Naive thymus-derived CD4-positive, alpha-beta T cell (primary cell): ENCODE measurements around the gene LMLN. TPM values are rescaled to one million over a fixed set of nuclear protein-coding genes. Genes with fewer than 3 reads are reported as not detected.

Experiments
- ATAC-seq: fragments of 150-1000 bp; cut with Tn5 transposase; 2 replicates; pipeline ENCODE4 v1.10.0; 2021; ENCODE audit warnings: mild to moderate bottlenecking, moderate library complexity
- CTCF ChIA-PET: fragments of 350-600 bp; sonication (Branson Sonifier 250); formaldehyde crosslinking; loops from one replicate; lab custom pipeline; 2021; ENCODE audit warnings: antibody characterized with exemption; lab: Charles Lee
- POLR2A ChIA-PET: fragments of 350-600 bp; sonication (Branson Sonifier 250); formaldehyde crosslinking; loops from one replicate; lab custom pipeline; 2021; ENCODE audit warnings: antibody characterized with exemption, inconsistent platforms; lab: Charles Lee
- DNase-seq, 9 donors: peaks; one replicate each; pipeline versions ENCODE4 v3.0.0 to v3.0.0-alpha.2; 2020 to 2022; ENCODE audit warnings: mixed read lengths in 1 of 9
- H3K27ac ChIP-seq: one replicate; pipeline ENCODE4 v1.7.0; 2013; ENCODE audit warnings: mild to moderate bottlenecking, low read depth, low read length, moderate library complexity
- H3K27me3 ChIP-seq, 2 donors: one replicate each; pipeline ENCODE4 v1.7.0; 2013; ENCODE audit warnings: low read length in 2 of 2, mild to moderate bottlenecking in 2 of 2, moderate library complexity in 2 of 2; ENCODE audit not compliant: control insufficient read depth in 2 of 2, insufficient read depth in 2 of 2
- H3K36me3 ChIP-seq, 3 experiments: 1 replicate in 2 of 3; 2 replicates in 1 of 3; pipeline ENCODE4 v1.7.0; 2013; ENCODE audit warnings: low read length in 3 of 3, mild to moderate bottlenecking in 3 of 3, moderate library complexity in 1 of 3; ENCODE audit not compliant: insufficient read depth in 3 of 3, control insufficient read depth in 2 of 3
- H3K4me1 ChIP-seq, 2 donors: one replicate each; pipeline ENCODE4 v1.7.0; 2013; ENCODE audit warnings: low read length in 2 of 2, mild to moderate bottlenecking in 2 of 2, moderate library complexity in 1 of 2; ENCODE audit not compliant: control insufficient read depth in 2 of 2, insufficient read depth in 2 of 2
- H3K4me3 ChIP-seq: 2 replicates; pipeline ENCODE4 v1.7.0; 2013; ENCODE audit warnings: mild to moderate bottlenecking, low read length
- H3K9me3 ChIP-seq, 3 experiments: 1 replicate in 2 of 3; 2 replicates in 1 of 3; pipeline ENCODE4 v1.7.0; 2013; ENCODE audit warnings: low read length in 3 of 3; ENCODE audit not compliant: control insufficient read depth in 2 of 3
- H3K27ac Mint-ChIP-seq, 9 donors: one replicate each; pipeline ENCODE4 v1.8.0; 2020 to 2022; ENCODE audit warnings: mixed read lengths in 9 of 9, mild to moderate bottlenecking in 8 of 9, moderate library complexity in 5 of 9, inconsistent platforms in 2 of 9
- H3K27me3 Mint-ChIP-seq, 5 donors: one replicate each; pipeline ENCODE4 v1.8.0; 2021 to 2022; ENCODE audit warnings: mixed read lengths in 5 of 5, mild to moderate bottlenecking in 1 of 5
- H3K36me3 Mint-ChIP-seq, 5 donors: one replicate each; pipeline ENCODE4 v1.8.0; 2020 to 2022; ENCODE audit warnings: mixed read lengths in 5 of 5, mild to moderate bottlenecking in 3 of 5, inconsistent platforms in 1 of 5
- H3K4me1 Mint-ChIP-seq, 7 donors: one replicate each; pipeline ENCODE4 v1.8.0; 2020 to 2022; ENCODE audit warnings: mixed read lengths in 7 of 7, mild to moderate bottlenecking in 3 of 7, inconsistent platforms in 1 of 7
- H3K4me3 Mint-ChIP-seq, 10 donors: one replicate each; pipeline ENCODE4 v1.8.0; 2020 to 2022; ENCODE audit warnings: mild to moderate bottlenecking in 10 of 10, mixed read lengths in 10 of 10, moderate library complexity in 6 of 10, inconsistent platforms in 2 of 10
- H3K9me3 Mint-ChIP-seq, 11 donors: one replicate each; pipeline ENCODE4 v1.8.0; 2020 to 2022; ENCODE audit warnings: mixed read lengths in 11 of 11, mild to moderate bottlenecking in 4 of 11, inconsistent platforms in 1 of 11, moderate library complexity in 1 of 11
- intact Hi-C, 2 donors: fragments of 100-400 bp; cut with micrococcal nuclease; formaldehyde crosslinking; loops; one replicate each; pipeline ENCODE4 v1.15.1; 2023
- polyA plus RNA-seq, 2 donors: library from polyadenylated mRNA; unstranded; fragments of 300-500 nt; fragmentation: Illumina TruSeq; gene quantifications; one replicate each; pipeline ENCODE4 v1.2.3, GENCODE V29; 2021
- total RNA-seq, 6 experiments: library from RNA in 5 of 6; stranded (reverse) in 5 of 6; gene quantifications; 1 replicate in 5 of 6; 2 replicates in 1 of 6; pipeline ENCODE4 v1.2.3 and lab custom pipeline; 2021 to 2026

The LMLN gene
- total and polyA plus RNA-seq, 7 experiments from 2014 or later = 1.5 to 10.9 (median 4.6) TPM

GRCh38 chr3:198026620-198027019 lies 66.6 kb downstream of the LMLN start:
- Mint-ChIP-seq H3K36me3 (peaks cover 0 to 58% (median 26%) of the 10 kb centered on the region in 5 donors), H3K9me3 (no peaks in the 10 kb centered on the region), H3K4me3 (no peak overlapping the region), H3K27ac (no peak overlapping the region), H3K27me3 (no peaks in the 10 kb centered on the region), H3K4me1 (peaks cover 0 to 2% (median 0%) of the 10 kb centered on the region in 7 donors)
- intact Hi-C loops = no loop called here
- Histone ChIP-seq H3K27ac (no peak overlapping the region), H3K4me1 (no peaks in the 10 kb centered on the region), H3K4me3 (no peak overlapping the region), H3K9me3 (no peaks in the 10 kb centered on the region), H3K27me3 (no peaks in the 10 kb centered on the region), H3K36me3 (peaks cover 0 to 5% (median 0%) of the 10 kb centered on the region in 3 experiments)
- CTCF ChIA-PET = interaction anchor here (1.1 kb wide), 1 partner anchor 11 kb away, joined by 3 read pairs; no protein-coding TSS in a partner anchor
- POLR2A ChIA-PET = no interaction called here
- no peak for ATAC-seq
- no peak for DNase-seq

GRCh38 chr3:198027045-198027798 lies 67.2 kb downstream of the LMLN start:
- POLR2A ChIA-PET = no interaction called here
- CTCF ChIA-PET = interaction anchor here (1.1 kb wide), 1 partner anchor 10 kb away, joined by 3 read pairs; no protein-coding TSS in a partner anchor
- no peaks in the 10 kb centered on the region for H3K4me1 ChIP-seq
- Mint-ChIP-seq H3K4me1 (peaks cover 0 to 2% (median 0%) of the 10 kb centered on the region in 7 donors), H3K4me3 (no peak overlapping the region), H3K36me3 (peaks cover 0 to 53% (median 20%) of the 10 kb centered on the region in 5 donors), H3K27ac (no peak overlapping the region), H3K9me3 (no peaks in the 10 kb centered on the region), H3K27me3 (no peaks in the 10 kb centered on the region)
- ATAC-seq (no peak), DNase-seq (no peak)
- no peak overlapping the region for H3K4me3 ChIP-seq
- H3K36me3 ChIP-seq = no peaks in the 10 kb centered on the region
- H3K27ac ChIP-seq = no peak overlapping the region
- intact Hi-C loops = no loop called here
- no peaks in the 10 kb centered on the region for H3K9me3 ChIP-seq
- H3K27me3 ChIP-seq = no peaks in the 10 kb centered on the region

DNA sequence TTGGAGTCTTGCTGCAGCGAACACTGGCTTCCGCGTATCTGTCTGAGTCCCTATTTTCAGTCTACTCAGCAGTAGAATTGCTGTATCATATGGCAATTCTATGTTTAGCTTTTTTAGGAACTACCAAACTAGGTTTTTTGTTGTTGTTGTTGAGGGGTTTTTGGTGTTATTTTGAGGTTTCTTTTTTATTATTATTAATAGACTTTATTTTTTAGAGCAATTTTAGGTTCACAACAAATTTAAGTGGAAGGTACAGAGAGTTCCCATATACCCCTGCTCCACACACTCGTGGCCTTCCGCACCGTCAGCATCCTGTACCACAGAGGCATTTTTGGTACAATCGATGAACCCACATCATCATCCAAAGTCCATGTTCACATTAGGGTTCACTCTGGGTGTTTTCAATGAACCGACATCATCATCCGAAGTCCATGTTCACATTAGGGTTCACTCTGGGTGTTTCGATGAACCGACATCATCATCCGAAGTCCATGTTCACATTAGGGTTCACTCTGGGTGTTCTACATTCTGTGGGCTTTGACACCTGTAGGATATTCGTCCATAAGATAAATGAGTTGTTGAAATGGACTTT lies 67.9 kb downstream of the LMLN start:
- peaks cover 0 to 2% (median 0%) of the 10 kb centered on the region in 7 donors for H3K4me1 Mint-ChIP-seq
- ATAC-seq (no peak), DNase-seq (no peak)
- no peak overlapping the region for H3K4me3 ChIP-seq
- intact Hi-C loops = no loop called here
- H3K36me3 ChIP-seq = no peaks in the 10 kb centered on the region
- no peak overlapping the region for H3K27ac ChIP-seq
- peaks cover 0 to 52% (median 18%) of the 10 kb centered on the region in 5 donors for H3K36me3 Mint-ChIP-seq
- H3K27me3 ChIP-seq = no peaks in the 10 kb centered on the region
- no peaks in the 10 kb centered on the region for H3K4me1 ChIP-seq
- H3K9me3 ChIP-seq = no peaks in the 10 kb centered on the region
- POLR2A ChIA-PET = no interaction called here
- no peaks in the 10 kb centered on the region for H3K27me3 Mint-ChIP-seq
- H3K4me3 Mint-ChIP-seq = no peak overlapping the region
- H3K27ac Mint-ChIP-seq = no peak overlapping the region
- CTCF ChIA-PET = no interaction called here
- no peaks in the 10 kb centered on the region for H3K9me3 Mint-ChIP-seq

GRCh38 chr3:198028718-198029117 lies 68.7 kb downstream of the LMLN start:
- CTCF ChIA-PET = no interaction called here
- Mint-ChIP-seq H3K9me3 (no peaks in the 10 kb centered on the region), H3K36me3 (peaks cover 0 to 54% (median 18%) of the 10 kb centered on the region in 5 donors), H3K27me3 (no peaks in the 10 kb centered on the region), H3K27ac (no peak overlapping the region), H3K4me1 (peaks cover 0 to 2% (median 0%) of the 10 kb centered on the region in 7 donors), H3K4me3 (no peak overlapping the region)
- Histone ChIP-seq H3K9me3 (no peaks in the 10 kb centered on the region), H3K27ac (no peak overlapping the region), H3K36me3 (no peaks in the 10 kb centered on the region), H3K27me3 (no peaks in the 10 kb centered on the region), H3K4me1 (no peaks in the 10 kb centered on the region), H3K4me3 (no peak overlapping the region)
- no peak for DNase-seq
- POLR2A ChIA-PET = no interaction called here
- intact Hi-C loops = no loop called here
- no peak for ATAC-seq

DNA sequence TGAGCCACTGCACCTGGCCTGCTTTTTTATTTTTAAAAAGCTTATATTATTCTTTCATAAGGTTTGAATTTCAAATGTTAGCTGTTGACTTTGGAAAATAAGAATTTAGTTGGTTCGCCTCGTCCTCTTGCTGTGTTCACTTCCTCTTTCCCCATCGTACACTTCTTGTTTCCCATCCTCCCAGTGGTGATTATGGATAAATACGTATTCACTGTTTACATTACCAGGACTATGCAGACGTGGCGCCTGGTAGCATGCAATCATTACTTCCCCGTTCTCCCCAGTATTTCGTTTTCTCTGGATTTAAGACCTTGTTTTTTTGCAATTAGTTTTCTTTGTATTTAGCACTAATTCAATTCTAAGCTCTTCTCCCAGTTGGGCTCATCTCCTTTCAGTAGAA lies 70.1 kb downstream of the LMLN start:
- Histone ChIP-seq H3K4me3 (no peak overlapping the region), H3K27me3 (no peaks in the 10 kb centered on the region), H3K27ac (no peak overlapping the region), H3K4me1 (no peaks in the 10 kb centered on the region), H3K9me3 (no peaks in the 10 kb centered on the region), H3K36me3 (no peaks in the 10 kb centered on the region)
- Mint-ChIP-seq H3K27me3 (no peaks in the 10 kb centered on the region), H3K36me3 (peaks cover 0 to 54% (median 18%) of the 10 kb centered on the region in 5 donors), H3K9me3 (no peaks in the 10 kb centered on the region), H3K27ac (no peak overlapping the region), H3K4me1 (peaks cover 0 to 2% (median 0%) of the 10 kb centered on the region in 7 donors), H3K4me3 (no peak overlapping the region)
- ChIA-PET POLR2A (interaction anchor here (0.5 to 0.7 kb wide), 2 partner anchors 64 to 715 kb away, joined by 3 read pairs; no protein-coding TSS in a partner anchor), CTCF (no interaction called here)
- DNase-seq (no peak), ATAC-seq (no peak)
- intact Hi-C loops = no loop called here

DNA sequence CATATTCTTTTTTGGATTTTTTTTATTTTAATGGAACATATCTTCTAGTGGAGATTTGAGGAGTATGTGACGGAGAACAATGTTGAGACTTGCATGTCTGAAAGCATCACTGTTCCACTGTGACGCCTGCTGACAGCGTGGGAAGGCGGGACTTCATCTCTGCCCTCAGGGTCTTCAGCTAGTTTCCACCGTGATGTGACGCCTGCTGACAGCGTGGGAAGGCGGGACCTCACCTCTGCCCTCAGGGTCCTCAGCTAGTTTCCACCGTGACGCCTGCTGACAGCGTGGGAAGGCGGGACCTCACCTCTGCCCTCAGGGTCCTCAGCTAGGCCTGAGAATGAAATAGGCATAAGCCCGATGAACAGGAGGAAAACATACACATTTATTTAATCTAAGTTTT lies 70.7 kb downstream of the LMLN start:
- Mint-ChIP-seq H3K4me3 (no peak overlapping the region), H3K9me3 (no peaks in the 10 kb centered on the region), H3K27me3 (no peaks in the 10 kb centered on the region), H3K4me1 (peaks cover 0 to 2% (median 0%) of the 10 kb centered on the region in 7 donors), H3K36me3 (peaks cover 0 to 49% (median 18%) of the 10 kb centered on the region in 5 donors), H3K27ac (peak overlapping the region in 1 of 9 donors; percentile 62)
- POLR2A ChIA-PET = interaction anchor here (0.5 to 0.7 kb wide), 2 partner anchors 65 to 715 kb away, joined by 3 read pairs; no protein-coding TSS in a partner anchor
- Histone ChIP-seq H3K36me3 (no peaks in the 10 kb centered on the region), H3K27ac (no peak overlapping the region), H3K9me3 (no peaks in the 10 kb centered on the region), H3K4me3 (no peak overlapping the region), H3K27me3 (no peaks in the 10 kb centered on the region), H3K4me1 (no peaks in the 10 kb centered on the region)
- DNase-seq (no peak), ATAC-seq (no peak)
- CTCF ChIA-PET = no interaction called here
- intact Hi-C loops = no loop called here
